MM.1S (cell line): Measurements from ENCODE around the gene PPWD1.

ENCODE experiments used
- DNase-seq: peaks from one replicate; pipeline ENCODE4 v3.0.0-alpha.2; 2015
- H2AFZ ChIP-seq: fragments of 300-600 bp; sonication (generic); 2 replicates; pipeline ENCODE4 v1.6.0; 2016; ENCODE audit warnings: antibody characterized with exemption, low read length
- H3F3A ChIP-seq: fragments of 300-600 bp; sonication (generic); 2 replicates; pipeline ENCODE4 v1.6.1; 2016; ENCODE audit warnings: mild to moderate bottlenecking, antibody characterized with exemption, low read length, moderate library complexity, mixed read lengths; ENCODE audit not compliant: insufficient read depth
- H3K27ac ChIP-seq: fragments of 300-600 bp; sonication (generic); 2 replicates; pipeline ENCODE4 v1.5.1; 2016; ENCODE audit warnings: mild to moderate bottlenecking, low read length
- H3K27me3 ChIP-seq: fragments of 300-600 bp; sonication (generic); replicated peaks from 2 replicates; pipeline ENCODE4 v1.6.0; 2016; ENCODE audit warnings: low read length; ENCODE audit not compliant: insufficient read depth
- H3K36me3 ChIP-seq: fragments of 300-600 bp; sonication (generic); replicated peaks from 2 replicates; pipeline ENCODE4 v1.6.1; 2016; ENCODE audit warnings: mild to moderate bottlenecking, low read length, mixed read lengths; ENCODE audit not compliant: insufficient read depth
- H3K4me1 ChIP-seq: fragments of 300-600 bp; sonication (generic); 2 replicates; pipeline ENCODE4 v1.6.1; 2016; ENCODE audit warnings: low read length, mixed read lengths
- H3K4me2 ChIP-seq: fragments of 300-600 bp; sonication (generic); 2 replicates; pipeline ENCODE4 v1.6.0; 2016; ENCODE audit warnings: low read depth, low read length
- H3K4me3 ChIP-seq: fragments of 300-600 bp; sonication (generic); 2 replicates; pipeline ENCODE4 v1.5.1; 2016; ENCODE audit warnings: low read length, mixed read lengths
- H3K79me2 ChIP-seq: fragments of 300-600 bp; sonication (generic); 2 replicates; pipeline ENCODE4 v1.6.1; 2016; ENCODE audit warnings: mixed run types, low read length, mixed read lengths
- H3K9ac ChIP-seq: fragments of 300-600 bp; sonication (generic); 2 replicates; pipeline ENCODE4 v1.6.1; 2016; ENCODE audit warnings: low read length, mixed read lengths
- H3K9me2 ChIP-seq: fragments of 300-600 bp; sonication (generic); replicated peaks from 2 replicates; pipeline ENCODE4 v1.6.1; 2016; ENCODE audit warnings: mild to moderate bottlenecking, low read length, mixed read lengths; ENCODE audit not compliant: insufficient read depth
- H3K9me3 ChIP-seq: fragments of 300-600 bp; sonication (generic); replicated peaks from 2 replicates; pipeline ENCODE4 v1.6.1; 2016; ENCODE audit warnings: mild to moderate bottlenecking, low read length, mixed read lengths; ENCODE audit not compliant: insufficient read depth
- H4K20me1 ChIP-seq: fragments of 300-600 bp; sonication (generic); 2 replicates; pipeline ENCODE4 v1.6.1; 2016; ENCODE audit warnings: mild to moderate bottlenecking, low read length, moderate library complexity, mixed read lengths; ENCODE audit not compliant: insufficient read depth
- CTCF ChIP-seq: fragments of 300-600 bp; sonication (generic); IDR thresholded peaks from 2 replicates; pipeline ENCODE4 v1.5.1; 2016; ENCODE audit warnings: antibody characterized with exemption, low read length, mixed read lengths
- EZH2 ChIP-seq: fragments of 300-600 bp; sonication (generic); optimal IDR thresholded peaks from 2 replicates; pipeline ENCODE3; 2017; ENCODE audit warnings: low read depth, mild to moderate bottlenecking, antibody characterized with exemption, low read length, mixed read lengths
- EZH2phosphoT487 ChIP-seq: fragments of 300-600 bp; sonication (generic); IDR thresholded peaks from 2 replicates; pipeline ENCODE4 v1.6.1; 2018; ENCODE audit warnings: antibody characterized with exemption, low read length

PPWD1 gene

GRCh38 chr5:65566505-65566904 lies 3.4 kb downstream of the PPWD1 start:
- Histone ChIP-seq H3F3A (peaks cover 6% of the 10 kb centered on the region), H3K9me2 (no peaks in the 10 kb centered on the region), H3K79me2 (peaks cover 56% of the 10 kb centered on the region), H3K27me3 (no peaks in the 10 kb centered on the region), H4K20me1 (no peaks in the 10 kb centered on the region), H3K9ac (no peak overlapping the region), H3K4me3 (no peak overlapping the region), H3K9me3 (no peaks in the 10 kb centered on the region), H2AFZ (no peak overlapping the region), H3K4me1 (peaks cover 10% of the 10 kb centered on the region; the same call in 1 of the 2 replicates), H3K27ac (no peak overlapping the region), H3K4me2 (no peak overlapping the region), H3K36me3 (no peaks in the 10 kb centered on the region; the same call in 1 of the 2 replicates)
- TF ChIP-seq EZH2 (no peak), CTCF (no peak), EZH2phosphoT487 (no peak)
- no peak for DNase-seq

DNA sequence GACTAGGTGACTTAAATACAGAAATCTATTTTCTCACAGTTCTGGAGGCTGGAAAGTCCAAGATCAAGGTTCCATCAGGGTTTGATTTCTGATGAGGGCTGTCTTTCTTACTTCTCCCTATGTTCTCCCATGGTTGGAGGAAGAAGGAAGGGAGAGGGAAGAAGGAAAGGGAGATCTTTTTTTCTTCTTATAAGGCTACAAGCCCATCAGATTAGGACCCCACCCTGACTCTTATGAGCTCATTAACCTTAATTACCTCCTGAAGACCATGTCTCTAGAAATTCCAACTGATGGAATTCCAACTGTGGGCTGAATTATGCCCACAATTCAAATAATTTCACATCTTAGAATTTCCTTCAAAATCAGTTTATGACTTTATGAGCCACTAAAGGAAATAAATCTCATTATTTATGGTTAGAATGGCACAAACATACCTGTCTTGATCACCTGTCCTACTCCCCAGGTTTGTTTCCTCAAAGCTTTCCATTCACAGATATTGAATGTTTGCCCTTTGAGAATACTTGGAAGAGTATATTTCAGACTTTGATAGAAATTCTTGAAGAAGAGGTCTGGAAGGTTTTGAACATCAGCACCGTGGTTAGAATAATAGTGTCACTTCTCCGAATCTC lies 7.6 kb downstream of the PPWD1 start:
- Histone ChIP-seq H3K4me2 (no peak overlapping the region), H3K27me3 (no peaks in the 10 kb centered on the region), H3K27ac (no peak overlapping the region), H3K4me3 (no peak overlapping the region), H3K4me1 (no peaks in the 10 kb centered on the region), H3K9me3 (no peaks in the 10 kb centered on the region), H3K9me2 (no peaks in the 10 kb centered on the region), H3F3A (no peaks in the 10 kb centered on the region), H4K20me1 (no peaks in the 10 kb centered on the region), H3K36me3 (peaks cover 8% of the 10 kb centered on the region), H2AFZ (no peak overlapping the region), H3K9ac (no peak overlapping the region), H3K79me2 (peaks cover 27% of the 10 kb centered on the region)
- no peak for DNase-seq
- no peak for TF ChIP-seq CTCF
- no peak for TF ChIP-seq EZH2
- no peak for TF ChIP-seq EZH2phosphoT487

GRCh38 chr5:65577141-65577540 lies 14.0 kb downstream of the PPWD1 start:
- no peaks in the 10 kb centered on the region for H3K27me3 ChIP-seq
- no peaks in the 10 kb centered on the region for H3K4me1 ChIP-seq
- no peak overlapping the region for H2AFZ ChIP-seq
- no peak overlapping the region for H3K4me3 ChIP-seq
- H3K9me3 ChIP-seq = no peaks in the 10 kb centered on the region
- TF ChIP-seq EZH2 = no peak
- no peak for TF ChIP-seq CTCF
- TF ChIP-seq EZH2phosphoT487 = no peak
- H3K36me3 ChIP-seq = peaks cover 9% of the 10 kb centered on the region
- no peak for DNase-seq
- no peak overlapping the region for H3K27ac ChIP-seq
- H4K20me1 ChIP-seq = no peaks in the 10 kb centered on the region
- peaks cover 8% of the 10 kb centered on the region; the same call in 1 of the 2 replicates for H3K79me2 ChIP-seq
- H3K9me2 ChIP-seq = no peaks in the 10 kb centered on the region
- peaks cover 3% of the 10 kb centered on the region; the same call in 1 of the 2 replicates for H3F3A ChIP-seq
- H3K9ac ChIP-seq = no peak overlapping the region
- H3K4me2 ChIP-seq = no peak overlapping the region
